H1 (cell line): ENCODE measurements around the gene CPXM1. TPM values are rescaled to one million over a fixed set of nuclear protein-coding genes. Genes with fewer than 3 reads are reported as not detected.

Source experiments
- CTCF ChIA-PET: fragments of 300-600 bp; sonication (Branson Sonifier 250); formaldehyde crosslinking; loops from one replicate; lab custom pipeline; 2021; ENCODE audit not compliant: partially characterized antibody; lab: Charles Lee
- POLR2A ChIA-PET: fragments of 300-600 bp; sonication (Branson Sonifier 250); formaldehyde crosslinking; loops from one replicate; lab custom pipeline; 2021; ENCODE audit warnings: inconsistent platforms; ENCODE audit not compliant: partially characterized antibody; lab: Charles Lee
- DNase-seq, 2 experiments: peaks; one replicate each; pipeline versions ENCODE4 v3.0.0 to v3.0.0-alpha.2; 2010 to 2022; ENCODE audit warnings: low spot score in 2 of 2, low read depth in 1 of 2, mixed read lengths in 1 of 2
- FAIRE-seq: peaks from 2 replicates; lab custom pipeline; 2011; peaks lifted over from hg19 to GRCh38; lab: Jason Lieb, UNC
- H2AFZ ChIP-seq: 2 replicates; pipeline ENCODE4 v1.8.1; 2012; ENCODE audit warnings: low read length, inconsistent platforms
- H2AK5ac ChIP-seq: 2 replicates; pipeline ENCODE4 v1.6.1; 2013; ENCODE audit warnings: low read depth, low read length
- H2BK120ac ChIP-seq: replicated peaks from 2 replicates; pipeline ENCODE3; 2013; ENCODE audit warnings: low read depth, low read length, inconsistent platforms
- H2BK12ac ChIP-seq: 2 replicates; pipeline ENCODE4 v1.6.1; 2013; ENCODE audit warnings: low read depth, low read length
- H2BK15ac ChIP-seq: 2 replicates; pipeline ENCODE4 v1.6.1; 2013; ENCODE audit warnings: low read length
- H2BK20ac ChIP-seq: 2 replicates; pipeline ENCODE4 v1.6.1; 2013; ENCODE audit warnings: low read length
- H2BK5ac ChIP-seq: 2 replicates; pipeline ENCODE4 v1.6.1; 2013; ENCODE audit warnings: low read depth, low read length
- H3K14ac ChIP-seq: 2 replicates; pipeline ENCODE4 v1.6.1; 2013; ENCODE audit warnings: inconsistent platforms; ENCODE audit not compliant: insufficient read length
- H3K18ac ChIP-seq: 2 replicates; pipeline ENCODE4 v1.6.1; 2013; ENCODE audit warnings: low read length; ENCODE audit errors: extremely low read depth
- H3K23ac ChIP-seq: 2 replicates; pipeline ENCODE4 v1.6.1; 2013; ENCODE audit warnings: inconsistent platforms; ENCODE audit not compliant: insufficient read length
- H3K23me2 ChIP-seq: 2 replicates; pipeline ENCODE4 v1.6.1; 2013; ENCODE audit warnings: low read depth, low read length
- H3K27ac ChIP-seq: 2 replicates; pipeline ENCODE4 v1.6.1; 2011; ENCODE audit warnings: low read depth, low read length, inconsistent platforms
- H3K27me3 ChIP-seq, 4 experiments: replicated peaks in 1 of 4; 1 replicate in 1 of 4; 2 replicates in 3 of 4; pipeline versions ENCODE4 v1.6.1 to v1.8.1; 2011 to 2013; ENCODE audit warnings: low read length in 3 of 4, mild to moderate bottlenecking in 3 of 4, inconsistent platforms in 2 of 4, mixed read lengths in 2 of 4, moderate library complexity in 1 of 4; ENCODE audit not compliant: control insufficient read depth in 3 of 4, insufficient read depth in 3 of 4; ENCODE audit errors: extremely low read depth in 1 of 4
- H3K36me3 ChIP-seq, 4 experiments: 2 replicates each; pipeline versions ENCODE4 v1.6.1 to v1.8.1; 2011 to 2013; ENCODE audit warnings: mild to moderate bottlenecking in 4 of 4, low read length in 3 of 4, moderate library complexity in 2 of 4, control low read depth in 1 of 4, inconsistent platforms in 1 of 4; ENCODE audit not compliant: insufficient read depth in 4 of 4, control insufficient read depth in 2 of 4
- H3K4ac ChIP-seq: replicated peaks from 2 replicates; pipeline ENCODE3; 2013; ENCODE audit warnings: low read length, low read depth, mixed read lengths, inconsistent platforms; ENCODE audit not compliant: insufficient read length
- H3K4me1 ChIP-seq, 4 experiments: replicated peaks in 1 of 4; 1 replicate in 1 of 4; 2 replicates in 3 of 4; pipeline versions ENCODE4 v1.6.1 to v1.8.1; 2011 to 2013; ENCODE audit warnings: low read length in 3 of 4, inconsistent platforms in 2 of 4, mixed read lengths in 1 of 4; ENCODE audit not compliant: insufficient read depth in 4 of 4, control insufficient read depth in 3 of 4
- H3K4me2 ChIP-seq, 2 experiments: 2 replicates each; pipeline versions ENCODE4 v1.6.1 to v1.8.1; 2011 to 2013; ENCODE audit warnings: low read depth in 2 of 2, low read length in 2 of 2, control low read depth in 1 of 2, inconsistent platforms in 1 of 2, mild to moderate bottlenecking in 1 of 2; ENCODE audit not compliant: insufficient read depth in 1 of 2
- H3K4me3 ChIP-seq, 4 experiments: fragments of 200-600, 300-600 bp in 1 of 4; sonication (generic), shearing (Covaris generic), sonication (Bioruptor Twin) in 1 of 4; 2 replicates each; pipeline versions ENCODE4 v1.5.1 to v1.8.1; 2011 to 2016; ENCODE audit warnings: low read length in 4 of 4, low read depth in 3 of 4, control low read depth in 2 of 4, inconsistent platforms in 2 of 4, mild to moderate bottlenecking in 2 of 4, mixed read lengths in 1 of 4, moderate library complexity in 1 of 4; ENCODE audit not compliant: insufficient read depth in 2 of 4; ENCODE audit errors: extremely low read depth in 1 of 4
- H3K56ac ChIP-seq: replicated peaks from 2 replicates; pipeline ENCODE3; 2013; ENCODE audit warnings: low read depth, mild to moderate bottlenecking, mixed read lengths, low read length, inconsistent platforms; ENCODE audit not compliant: insufficient read length
- H3K79me1 ChIP-seq: 2 replicates; pipeline ENCODE4 v1.6.1; 2013; ENCODE audit warnings: low read depth, low read length, control low read depth
- H3K79me2 ChIP-seq, 2 experiments: 2 replicates each; pipeline versions ENCODE4 v1.6.1 to v1.8.1; 2012 to 2013; ENCODE audit warnings: low read length in 2 of 2, mild to moderate bottlenecking in 2 of 2, inconsistent platforms in 1 of 2; ENCODE audit not compliant: insufficient read depth in 2 of 2, control insufficient read depth in 1 of 2
- H3K9ac ChIP-seq, 4 experiments: replicated peaks in 1 of 4; 1 replicate in 1 of 4; 2 replicates in 3 of 4; pipeline versions ENCODE4 v1.6.1 to v1.8.1; 2011 to 2013; ENCODE audit warnings: low read depth in 3 of 4, low read length in 3 of 4, control low read depth in 2 of 4, mild to moderate bottlenecking in 2 of 4, moderate library complexity in 2 of 4, inconsistent platforms in 1 of 4; ENCODE audit errors: extremely low read depth in 1 of 4
- H3K9me3 ChIP-seq, 2 experiments: 2 replicates each; pipeline versions ENCODE4 v1.6.1 to v1.8.1; 2012 to 2013; ENCODE audit warnings: mild to moderate bottlenecking in 2 of 2, moderate library complexity in 2 of 2, control low read depth in 1 of 2, inconsistent platforms in 1 of 2, low read depth in 1 of 2, low read length in 1 of 2, mixed read lengths in 1 of 2; ENCODE audit not compliant: insufficient read depth in 2 of 2
- H4K20me1 ChIP-seq, 2 experiments: replicated peaks in 1 of 2; 2 replicates each; pipeline versions ENCODE3 to v1.8.1; 2011 to 2013; ENCODE audit warnings: inconsistent platforms in 2 of 2, low read length in 2 of 2, mild to moderate bottlenecking in 1 of 2; ENCODE audit not compliant: insufficient read depth in 2 of 2, control insufficient read depth in 1 of 2
- H4K5ac ChIP-seq: 2 replicates; pipeline ENCODE4 v1.6.1; 2013; ENCODE audit warnings: low read length, low read depth, mixed read lengths, inconsistent platforms; ENCODE audit not compliant: insufficient read length
- H4K8ac ChIP-seq: 2 replicates; pipeline ENCODE4 v1.8.0; 2013; ENCODE audit warnings: mild to moderate bottlenecking, moderate library complexity, low read length, inconsistent platforms; ENCODE audit not compliant: insufficient read depth; ENCODE audit errors: extremely low read depth
- H4K91ac ChIP-seq: replicated peaks from 2 replicates; pipeline ENCODE3; 2013; ENCODE audit warnings: low read length, mixed read lengths, inconsistent platforms; ENCODE audit not compliant: insufficient read length
- BACH1 ChIP-seq: IDR thresholded peaks from 2 replicates; pipeline ENCODE4 v1.6.1; 2012; ENCODE audit warnings: low read length, improper control_type of control experiment
- JUN ChIP-seq: IDR thresholded peaks from 2 replicates; pipeline ENCODE4 v1.6.1; 2011; ENCODE audit warnings: low read depth, mild to moderate bottlenecking, improper control_type of control experiment, low read length
- POLR2AphosphoS5 ChIP-seq: IDR thresholded peaks from 2 replicates; pipeline ENCODE4 v1.6.1; 2011; ENCODE audit warnings: low read depth, low read length
- WGBS, 2 experiments: shearing (Covaris generic) in 1 of 2; methylation state at CpG; one replicate each; pipeline versions ENCODE4 v1.1.6 to v1.1.7; 2013 to 2015; ENCODE audit warnings: low lambda C conversion rate in 2 of 2, mixed read lengths in 2 of 2, inconsistent platforms in 1 of 2, low coverage in 1 of 2, missing lambda C conversion rate in 1 of 2; ENCODE audit not compliant: insufficient replicate concordance in 2 of 2, insufficient coverage in 1 of 2, insufficient read length in 1 of 2; ENCODE audit errors: extremely low coverage in 1 of 2, missing lambda C conversion rate in 1 of 2; 5-methylcytosine and 5-hydroxymethylcytosine counted together
- polyA plus RNA-seq, 7 experiments: library from polyadenylated mRNA; depleted of rRNA in 3 of 7; stranded (reverse) in 5 of 7; unstranded in 2 of 7; fragments of >200 nt in 5 of 7; fragments of 200-250 nt in 2 of 7; gene quantifications; 1 replicate in 5 of 7; 2 replicates in 1 of 7; 4 replicates in 1 of 7; pipeline versions ENCODE4 v1.2.1 to v1.2.3, GENCODE V29; 2011 to 2013; ENCODE audit warnings: missing spikeins in 2 of 7, mixed read lengths in 2 of 7
- total RNA-seq: library from RNA; stranded (reverse); fragmentation: NEBNext Ultra II Directional; extraction: Animal tissue kit (Norgen Biotek cat#: 25700); gene quantifications from 2 replicates; pipeline ENCODE4 v1.2.1, GENCODE V29; 2021

Gene CPXM1
- total and polyA plus RNA-seq, 2 of the 8 experiments (the other 6 are each of a cell fraction or from before 2014, with no cell fraction given): 31.3 to 81.9 TPM

GRCh38 chr20:2795451-2795850 is 5.0 kb downstream of the CPXM1 start:
- peaks cover 0 to 13% (median 6%) of the 10 kb centered on the region in 4 experiments; a peak in 6 of 7 replicates for H3K4me1 ChIP-seq
- CTCF ChIA-PET: interaction anchor here (1.2 to 2.1 kb wide), 3 partner anchors 24 to 41 kb away, joined by 4 read pairs; no protein-coding TSS in a partner anchor
- no peak for DNase-seq

More at GRCh38 chr20:2795451-2795850, 5.0 kb downstream of the CPXM1 start:
- H3K27ac ChIP-seq: no peak overlapping the region
- no peak overlapping the region for H3K23ac ChIP-seq
- H3K4me3 ChIP-seq: no peak overlapping the region
- H2BK20ac ChIP-seq: no peak overlapping the region
- H2AK5ac ChIP-seq: no peak overlapping the region
- no peak overlapping the region for H2BK120ac ChIP-seq
- H3K36me3 ChIP-seq: peaks cover 11 to 35% (median 20%) of the 10 kb centered on the region in 4 experiments; a peak in 6 of 8 replicates
- H3K14ac ChIP-seq: no peak overlapping the region
- no peak overlapping the region for H4K5ac ChIP-seq
- no peak overlapping the region for H2AFZ ChIP-seq
- H2BK5ac ChIP-seq: no peak overlapping the region
- no peaks in the 10 kb centered on the region for H3K79me2 ChIP-seq
- peaks cover 7% of the 10 kb centered on the region; the same call in 1 of the 2 replicates for H3K23me2 ChIP-seq
- no peak overlapping the region for H4K91ac ChIP-seq
- no peak overlapping the region for H3K56ac ChIP-seq
- no peak overlapping the region for H2BK12ac ChIP-seq
- no peaks in the 10 kb centered on the region for H3K9me3 ChIP-seq
- no peak overlapping the region for H3K9ac ChIP-seq
- 95% methylated on average over 24 of the region's 24 CpGs; no CpG with 5 or more reads in 1 of the 2 experiments for WGBS, 2 experiments
- POLR2A ChIA-PET: interaction anchor here (1.6 kb wide), 1 partner anchor 9 kb away, joined by 4 read pairs; no protein-coding TSS in a partner anchor
- peaks cover 0 to 12% of the 10 kb centered on the region in 2 experiments for H4K20me1 ChIP-seq
- no peak overlapping the region for H3K4me2 ChIP-seq
- H3K18ac ChIP-seq: no peak overlapping the region
- no peak overlapping the region for H4K8ac ChIP-seq
- 0 out of 2 replicates have a peak, but pooled peaks have one; percentile 9 for TF ChIP-seq POLR2AphosphoS5
- no peak for TF ChIP-seq JUN
- TF ChIP-seq BACH1: no peak
- peaks cover 0 to 2% (median 0%) of the 10 kb centered on the region in 4 experiments; a peak in 2 of 7 replicates for H3K27me3 ChIP-seq
- FAIRE-seq: no peak
- no peaks in the 10 kb centered on the region; the same call in 1 of the 2 replicates for H3K79me1 ChIP-seq
- H3K4ac ChIP-seq: no peak overlapping the region
- no peak overlapping the region for H2BK15ac ChIP-seq
